Measurements from ENCODE around the gene KRT76.

Gene KRT76

GRCh38 chr12:52724384-52724783 is 52.8 kb downstream of the KRT76 start:
- DNase-seq, result no peak

GRCh38 chr12:52722680-52723079 is 54.5 kb downstream of the KRT76 start:
- no peak for DNase-seq

GRCh38 chr12:52721838-52722470 is 55.2 kb downstream of the KRT76 start:
- DNase-seq, result no peak

GRCh38 chr12:52720365-52720886 is 56.7 kb downstream of the KRT76 start:
- DNase-seq, result no peak
